Activated CD8-positive, alpha-beta T cell treated with anti-CD3 and anti-CD28 coated beads for 36 hours (primary cell): ENCODE data around the gene CTNNAL1. TPM values are rescaled to one million over a fixed set of nuclear protein-coding genes. Genes with fewer than 3 reads are reported as not detected.

ENCODE experiments used
- ATAC-seq: fragments of 200-7000 bp; cut with Tn5 transposase; one replicate; pipeline ENCODE4 v1.10.0; 2021; ENCODE audit warnings: mild to moderate bottlenecking, moderate library complexity
- CTCF ChIA-PET: fragments of 350-600 bp; sonication (Branson Sonifier 250); formaldehyde crosslinking; loops from one replicate; lab custom pipeline; 2021; ENCODE audit warnings: antibody characterized with exemption; lab: Charles Lee
- POLR2A ChIA-PET: fragments of 350-600 bp; sonication (Branson Sonifier 250); formaldehyde crosslinking; loops from one replicate; lab custom pipeline; 2021; ENCODE audit warnings: antibody characterized with exemption; lab: Charles Lee
- DNase-seq: peaks from one replicate; pipeline ENCODE4 v3.0.0-alpha.2; 2020
- H3K27ac Mint-ChIP-seq: one replicate; pipeline ENCODE4 v1.8.0; 2021; ENCODE audit warnings: mild to moderate bottlenecking, mixed read lengths
- H3K27me3 Mint-ChIP-seq: one replicate; pipeline ENCODE4 v1.8.0; 2021; ENCODE audit warnings: mixed read lengths
- H3K36me3 Mint-ChIP-seq: one replicate; pipeline ENCODE4 v1.8.0; 2021; ENCODE audit warnings: low read depth, mixed read lengths
- H3K4me1 Mint-ChIP-seq: one replicate; pipeline ENCODE4 v1.8.0; 2021; ENCODE audit warnings: low read depth, mixed read lengths
- H3K4me3 Mint-ChIP-seq: one replicate; pipeline ENCODE4 v1.8.0; 2021; ENCODE audit warnings: mild to moderate bottlenecking, moderate library complexity, mixed read lengths
- H3K9me3 Mint-ChIP-seq: one replicate; pipeline ENCODE4 v1.8.0; 2021; ENCODE audit warnings: mixed read lengths
- intact Hi-C: fragments of 100-400 bp; cut with micrococcal nuclease; formaldehyde crosslinking; loops from one replicate; pipeline ENCODE4 v1.10.0; 2022
- total RNA-seq, 2 experiments: library from RNA; stranded (reverse); gene quantifications; one replicate each; pipeline ENCODE4 v1.2.3, GENCODE V29; 2021
- TF ChIP-seq, protein P1 (sequence below): fragments of 200-600 bp; IDR thresholded peaks from one replicate; pipeline ENCODE4 v1.8.0; 2022; ENCODE audit warnings: antibody characterized with exemption, mild to moderate bottlenecking

CTNNAL1 gene
- total RNA-seq, 2 experiments from 2014 or later = 24.1 to 26.0 TPM

GRCh38 chr9:109016132-109016531 is 2.8 kb upstream of the CTNNAL1 start:
- POLR2A ChIA-PET = interaction anchor here (0.5 kb wide), 1 partner anchor 17 kb away, joined by 3 read pairs; no protein-coding TSS in a partner anchor
- Mint-ChIP-seq H3K4me3 (no peak overlapping the region), H3K4me1 (peaks cover 18% of the 10 kb centered on the region), H3K9me3 (no peaks in the 10 kb centered on the region), H3K36me3 (peaks cover 9% of the 10 kb centered on the region), H3K27me3 (no peaks in the 10 kb centered on the region), H3K27ac (no peak overlapping the region)
- ATAC-seq (no peak), DNase-seq (no peak)
- intact Hi-C loops = no loop called here
- CTCF ChIA-PET = no interaction called here
- TF ChIP-seq, protein P1, sequence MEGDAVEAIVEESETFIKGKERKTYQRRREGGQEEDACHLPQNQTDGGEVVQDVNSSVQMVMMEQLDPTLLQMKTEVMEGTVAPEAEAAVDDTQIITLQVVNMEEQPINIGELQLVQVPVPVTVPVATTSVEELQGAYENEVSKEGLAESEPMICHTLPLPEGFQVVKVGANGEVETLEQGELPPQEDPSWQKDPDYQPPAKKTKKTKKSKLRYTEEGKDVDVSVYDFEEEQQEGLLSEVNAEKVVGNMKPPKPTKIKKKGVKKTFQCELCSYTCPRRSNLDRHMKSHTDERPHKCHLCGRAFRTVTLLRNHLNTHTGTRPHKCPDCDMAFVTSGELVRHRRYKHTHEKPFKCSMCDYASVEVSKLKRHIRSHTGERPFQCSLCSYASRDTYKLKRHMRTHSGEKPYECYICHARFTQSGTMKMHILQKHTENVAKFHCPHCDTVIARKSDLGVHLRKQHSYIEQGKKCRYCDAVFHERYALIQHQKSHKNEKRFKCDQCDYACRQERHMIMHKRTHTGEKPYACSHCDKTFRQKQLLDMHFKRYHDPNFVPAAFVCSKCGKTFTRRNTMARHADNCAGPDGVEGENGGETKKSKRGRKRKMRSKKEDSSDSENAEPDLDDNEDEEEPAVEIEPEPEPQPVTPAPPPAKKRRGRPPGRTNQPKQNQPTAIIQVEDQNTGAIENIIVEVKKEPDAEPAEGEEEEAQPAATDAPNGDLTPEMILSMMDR = no peak

DNA sequence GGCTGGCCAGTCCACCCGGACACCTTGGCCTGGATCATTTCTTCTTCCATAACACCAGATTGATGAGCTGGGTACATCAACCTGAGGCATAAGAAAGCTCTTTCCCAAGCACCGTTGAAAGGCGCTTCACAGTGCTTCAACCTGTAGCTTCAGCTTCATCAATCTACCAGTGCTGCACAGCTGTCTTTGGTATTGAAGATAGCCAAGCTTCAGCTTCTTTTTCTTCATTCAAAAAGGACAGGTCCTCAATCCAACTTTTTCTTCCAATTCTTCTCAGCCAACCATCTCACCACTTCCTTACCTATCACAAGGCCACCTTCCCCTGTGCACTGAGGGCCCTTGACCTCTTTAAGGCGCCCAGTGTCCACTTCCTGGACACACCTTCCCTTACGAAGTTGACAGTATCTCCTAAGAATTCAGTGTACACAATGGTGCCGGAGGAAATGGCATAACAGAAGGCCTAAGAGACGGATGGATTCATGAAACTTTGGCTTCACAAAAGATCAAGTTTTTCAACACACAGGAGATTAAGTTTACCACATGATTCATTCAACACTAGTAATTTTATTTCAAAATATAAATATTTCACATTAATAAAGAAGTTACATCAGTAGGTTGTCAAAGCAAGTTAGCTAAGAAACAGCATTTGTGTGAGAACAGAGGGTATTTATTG is 1.4 kb upstream of the CTNNAL1 start:
- CTCF ChIA-PET = no interaction called here

DNA sequence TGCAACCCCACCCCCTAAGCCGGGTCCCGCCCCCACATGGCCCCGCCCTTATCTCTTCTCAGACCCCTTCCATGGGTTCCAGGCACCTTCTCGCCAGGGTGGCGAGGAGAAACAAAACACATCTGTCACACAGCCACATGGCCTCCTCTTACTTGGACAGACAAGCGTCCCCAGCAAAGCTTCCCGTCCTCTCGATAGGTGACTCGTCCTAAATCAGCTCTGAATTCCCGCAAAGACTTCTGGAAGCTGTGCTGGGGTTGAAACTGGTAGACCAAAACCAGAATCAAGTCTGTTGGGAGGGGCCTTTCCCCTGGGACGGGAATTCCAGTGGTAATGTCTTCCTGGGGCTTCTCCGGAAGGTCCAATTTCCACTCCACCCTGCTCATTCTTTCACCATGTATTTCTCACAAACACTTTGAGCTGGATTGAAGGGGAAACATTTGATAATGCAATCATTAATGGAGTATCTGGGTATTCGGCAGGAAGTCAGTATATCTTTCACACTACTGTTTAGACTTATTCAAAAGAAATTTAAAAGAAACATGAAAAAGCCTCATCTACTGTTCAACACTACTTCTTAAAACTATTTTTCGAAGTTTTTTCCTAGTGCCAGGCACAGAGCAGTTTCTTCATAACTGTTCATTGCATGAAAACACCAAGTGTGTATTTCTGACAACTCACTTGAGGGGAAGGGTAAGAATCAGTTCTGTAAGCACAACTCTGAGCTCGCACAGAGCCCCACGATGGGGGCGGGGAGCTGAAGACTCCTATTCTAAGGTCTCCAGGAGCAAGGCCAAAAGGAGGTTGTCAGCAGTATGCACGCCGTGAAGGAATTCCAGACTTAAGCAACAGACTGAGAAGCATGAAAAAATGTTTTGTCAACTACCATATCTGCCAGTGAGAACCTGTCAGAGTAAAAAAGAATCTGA is 644 bp upstream of the CTNNAL1 start:
- H3K27me3 Mint-ChIP-seq = no peaks in the 10 kb centered on the region
- peak overlapping the region; percentile 75 for H3K27ac Mint-ChIP-seq
- CTCF ChIA-PET = interaction anchor here (0.6 kb wide), 1 partner anchor 456 kb away, joined by 3 read pairs; no protein-coding TSS in a partner anchor

More for the DNA sequence above, 1.4 kb upstream of the CTNNAL1 start:
- POLR2A ChIA-PET = interaction anchor here (1.1 to 1.2 kb wide), 4 partner anchors 13 to 103 kb away, joined by 3 to 4 read pairs (median 3); no protein-coding TSS in a partner anchor
- DNase-seq = no peak
- intact Hi-C loops = loop anchor here (5.0 kb wide), 1 partner anchor 98 kb away; no protein-coding TSS in a partner anchor
- TF ChIP-seq, protein P1 = no peak
- Mint-ChIP-seq H3K27ac (no peak overlapping the region), H3K4me3 (no peak overlapping the region), H3K27me3 (no peaks in the 10 kb centered on the region), H3K36me3 (peaks cover 7% of the 10 kb centered on the region), H3K4me1 (peaks cover 25% of the 10 kb centered on the region), H3K9me3 (no peaks in the 10 kb centered on the region)
- no peak for ATAC-seq

GRCh38 chr9:109012009-109012875 is 1.1 kb downstream of the CTNNAL1 start:
- Mint-ChIP-seq H3K27ac (peak overlapping the region; percentile 85), H3K9me3 (no peaks in the 10 kb centered on the region), H3K27me3 (peaks cover 2% of the 10 kb centered on the region), H3K4me3 (peak overlapping the region; percentile 91), H3K4me1 (peaks cover 25% of the 10 kb centered on the region), H3K36me3 (no peaks in the 10 kb centered on the region)
- ChIA-PET POLR2A (interaction anchor here (0.9 to 1.5 kb wide), 3 partner anchors 15 to 86 kb away, joined by 3 read pairs; no protein-coding TSS in a partner anchor), CTCF (interaction anchor here (0.7 kb wide), 1 partner anchor 10 kb away, joined by 3 read pairs; no protein-coding TSS in a partner anchor)
- intact Hi-C loops = loop anchor here (5.0 kb wide), 1 partner anchor 100 kb away; no protein-coding TSS in a partner anchor
- peak; percentile 25 for ATAC-seq
- peak; percentile 68 for DNase-seq
- TF ChIP-seq, protein P1 = no peak

More for the DNA sequence above, 644 bp upstream of the CTNNAL1 start:
- peaks cover under 1% of the 10 kb centered on the region for H3K36me3 Mint-ChIP-seq
- POLR2A ChIA-PET = interaction anchor here (1.1 to 1.5 kb wide), 5 partner anchors 12 to 104 kb away, joined by 3 to 4 read pairs (median 3); no protein-coding TSS in a partner anchor
- TF ChIP-seq, protein P1 = no peak
- intact Hi-C loops = loop anchor here (5.0 kb wide), 1 partner anchor 98 kb away; no protein-coding TSS in a partner anchor
- H3K4me1 Mint-ChIP-seq = peaks cover 25% of the 10 kb centered on the region
- no peaks in the 10 kb centered on the region for H3K9me3 Mint-ChIP-seq
- DNase-seq (peak; percentile 4), ATAC-seq (no peak)
- peak overlapping the region; percentile 76 for H3K4me3 Mint-ChIP-seq
